SK-N-SH (cell line): ENCODE measurements around the gene SIDT1.

ENCODE experiments used
- CTCF ChIP-seq: fragments of 200-600 bp; sonication (generic); IDR thresholded peaks from 2 replicates; pipeline ENCODE4 v1.6.1; 2017; ENCODE audit warnings: antibody characterized with exemption, mild to moderate bottlenecking, moderate library complexity
- EZH2phosphoT487 ChIP-seq: fragments of 200-600 bp; sonication (generic); IDR thresholded peaks from 2 replicates; pipeline ENCODE4 v1.6.1; 2017; ENCODE audit warnings: low read depth, mixed run types, mild to moderate bottlenecking, antibody characterized with exemption, moderate library complexity, borderline replicate concordance
- MEF2A ChIP-seq: IDR thresholded peaks from 2 replicates; pipeline ENCODE4 v1.4.0; 2012; ENCODE audit warnings: low read depth, borderline replicate concordance
- NRF1 ChIP-seq: IDR thresholded peaks from 2 replicates; pipeline ENCODE4 v1.6.1; 2012; ENCODE audit warnings: low read depth, mild to moderate bottlenecking, low read length
- TAF1 ChIP-seq: IDR thresholded peaks from 2 replicates; pipeline ENCODE4 v1.6.1; 2012; ENCODE audit warnings: low read depth, mild to moderate bottlenecking, low read length, moderate library complexity, borderline replicate concordance

- TF ChIP-seq TAF1 (no peak), NRF1 (no peak), EZH2phosphoT487 (no peak), MEF2A (no peak), CTCF (no peak)
Measured at GRCh38 chr3:113630956-113631542, 98.7 kb downstream of the SIDT1 start.
